GM23338 (cell line): ENCODE measurements around the gene LRP11.

Experiments used
- CREB1 ChIP-seq: fragments of 250-450 bp; sonication (Bioruptor Pico); IDR thresholded peaks from 2 replicates; pipeline ENCODE4 v1.5.0; 2020; ENCODE audit warnings: low read depth, mild to moderate bottlenecking, moderate library complexity
- EZH2 ChIP-seq: fragments of 200-600 bp; sonication (generic); IDR thresholded peaks from one replicate; pipeline ENCODE4 v1.8.0; 2017; ENCODE audit warnings: antibody characterized with exemption, mild to moderate bottlenecking, low read depth; ENCODE audit not compliant: unreplicated experiment
- NANOG ChIP-seq: IDR thresholded peaks from 2 replicates; pipeline ENCODE4 v1.6.1; 2016; ENCODE audit warnings: antibody characterized with exemption, borderline replicate concordance
- POLR2AphosphoS5 ChIP-seq: IDR thresholded peaks from 2 replicates; pipeline ENCODE4 v1.6.1; 2016; ENCODE audit warnings: antibody characterized with exemption, low read depth
- ZNF114 ChIP-seq: fragments of 250-450 bp; sonication (Bioruptor Pico); IDR thresholded peaks from 2 replicates; pipeline ENCODE4 v1.5.0; 2020; ENCODE audit warnings: mild to moderate bottlenecking, moderate library complexity
- ZNF331 ChIP-seq: fragments of 250-450 bp; sonication (Bioruptor Pico); IDR thresholded peaks from 2 replicates; pipeline ENCODE4 v1.5.0; 2020; ENCODE audit warnings: low read depth, mild to moderate bottlenecking, moderate library complexity
- TF ChIP-seq, protein P1 (sequence below), 2 experiments: fragments of 200-600 bp in 1 of 2; sonication (generic) in 1 of 2; conservative IDR thresholded peaks; 2 replicates each; pipeline versions ENCODE4 v1.5.1 to v1.6.1; 2016 to 2017; ENCODE audit warnings: antibody characterized with exemption in 2 of 2, low read depth in 2 of 2, mild to moderate bottlenecking in 2 of 2, moderate library complexity in 1 of 2
- TF ChIP-seq, protein P2 (sequence below): IDR thresholded peaks from one replicate; pipeline ENCODE4 v1.6.1; 2018; ENCODE audit warnings: antibody characterized with exemption; ENCODE audit not compliant: unreplicated experiment
- TF ChIP-seq, protein P3 (sequence below): IDR thresholded peaks from 2 replicates; pipeline ENCODE4 v1.6.1; 2016; ENCODE audit warnings: antibody characterized with exemption

DNA sequence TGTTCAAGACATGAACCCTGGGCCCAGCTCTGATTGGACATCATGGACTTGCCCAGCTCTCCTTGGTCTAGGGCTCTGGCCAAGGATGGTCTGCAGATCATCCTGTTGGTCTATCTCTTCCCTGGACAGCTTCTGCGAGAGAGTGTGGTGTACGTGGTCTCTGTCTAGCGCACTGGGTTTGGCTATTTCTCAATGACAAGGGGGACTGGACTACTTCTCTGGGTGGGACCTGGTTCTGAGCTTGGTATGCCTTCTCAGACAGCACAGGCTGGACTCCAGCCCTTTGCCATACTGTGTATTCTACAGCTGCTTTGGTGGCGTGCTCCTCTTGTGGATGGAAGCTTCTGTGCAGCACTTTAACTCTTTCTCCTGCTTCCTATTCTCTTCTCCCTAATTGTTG, 42.2 kb upstream of the LRP11 start:
- TF ChIP-seq, protein P1, sequence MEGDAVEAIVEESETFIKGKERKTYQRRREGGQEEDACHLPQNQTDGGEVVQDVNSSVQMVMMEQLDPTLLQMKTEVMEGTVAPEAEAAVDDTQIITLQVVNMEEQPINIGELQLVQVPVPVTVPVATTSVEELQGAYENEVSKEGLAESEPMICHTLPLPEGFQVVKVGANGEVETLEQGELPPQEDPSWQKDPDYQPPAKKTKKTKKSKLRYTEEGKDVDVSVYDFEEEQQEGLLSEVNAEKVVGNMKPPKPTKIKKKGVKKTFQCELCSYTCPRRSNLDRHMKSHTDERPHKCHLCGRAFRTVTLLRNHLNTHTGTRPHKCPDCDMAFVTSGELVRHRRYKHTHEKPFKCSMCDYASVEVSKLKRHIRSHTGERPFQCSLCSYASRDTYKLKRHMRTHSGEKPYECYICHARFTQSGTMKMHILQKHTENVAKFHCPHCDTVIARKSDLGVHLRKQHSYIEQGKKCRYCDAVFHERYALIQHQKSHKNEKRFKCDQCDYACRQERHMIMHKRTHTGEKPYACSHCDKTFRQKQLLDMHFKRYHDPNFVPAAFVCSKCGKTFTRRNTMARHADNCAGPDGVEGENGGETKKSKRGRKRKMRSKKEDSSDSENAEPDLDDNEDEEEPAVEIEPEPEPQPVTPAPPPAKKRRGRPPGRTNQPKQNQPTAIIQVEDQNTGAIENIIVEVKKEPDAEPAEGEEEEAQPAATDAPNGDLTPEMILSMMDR (conservative IDR thresholded peaks at IDR 0.05; ENCODE audit: low read depth in 2 of 2): no peak
- TF ChIP-seq ZNF114 (CRISPR knock-in tag): no peak
- TF ChIP-seq, protein P2, sequence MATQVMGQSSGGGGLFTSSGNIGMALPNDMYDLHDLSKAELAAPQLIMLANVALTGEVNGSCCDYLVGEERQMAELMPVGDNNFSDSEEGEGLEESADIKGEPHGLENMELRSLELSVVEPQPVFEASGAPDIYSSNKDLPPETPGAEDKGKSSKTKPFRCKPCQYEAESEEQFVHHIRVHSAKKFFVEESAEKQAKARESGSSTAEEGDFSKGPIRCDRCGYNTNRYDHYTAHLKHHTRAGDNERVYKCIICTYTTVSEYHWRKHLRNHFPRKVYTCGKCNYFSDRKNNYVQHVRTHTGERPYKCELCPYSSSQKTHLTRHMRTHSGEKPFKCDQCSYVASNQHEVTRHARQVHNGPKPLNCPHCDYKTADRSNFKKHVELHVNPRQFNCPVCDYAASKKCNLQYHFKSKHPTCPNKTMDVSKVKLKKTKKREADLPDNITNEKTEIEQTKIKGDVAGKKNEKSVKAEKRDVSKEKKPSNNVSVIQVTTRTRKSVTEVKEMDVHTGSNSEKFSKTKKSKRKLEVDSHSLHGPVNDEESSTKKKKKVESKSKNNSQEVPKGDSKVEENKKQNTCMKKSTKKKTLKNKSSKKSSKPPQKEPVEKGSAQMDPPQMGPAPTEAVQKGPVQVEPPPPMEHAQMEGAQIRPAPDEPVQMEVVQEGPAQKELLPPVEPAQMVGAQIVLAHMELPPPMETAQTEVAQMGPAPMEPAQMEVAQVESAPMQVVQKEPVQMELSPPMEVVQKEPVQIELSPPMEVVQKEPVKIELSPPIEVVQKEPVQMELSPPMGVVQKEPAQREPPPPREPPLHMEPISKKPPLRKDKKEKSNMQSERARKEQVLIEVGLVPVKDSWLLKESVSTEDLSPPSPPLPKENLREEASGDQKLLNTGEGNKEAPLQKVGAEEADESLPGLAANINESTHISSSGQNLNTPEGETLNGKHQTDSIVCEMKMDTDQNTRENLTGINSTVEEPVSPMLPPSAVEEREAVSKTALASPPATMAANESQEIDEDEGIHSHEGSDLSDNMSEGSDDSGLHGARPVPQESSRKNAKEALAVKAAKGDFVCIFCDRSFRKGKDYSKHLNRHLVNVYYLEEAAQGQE: no peak
- no peak for TF ChIP-seq CREB1 (CRISPR knock-in tag)
- TF ChIP-seq EZH2: no peak
- TF ChIP-seq ZNF331 (CRISPR knock-in tag): no peak
- TF ChIP-seq POLR2AphosphoS5: no peak
- TF ChIP-seq, protein P3, sequence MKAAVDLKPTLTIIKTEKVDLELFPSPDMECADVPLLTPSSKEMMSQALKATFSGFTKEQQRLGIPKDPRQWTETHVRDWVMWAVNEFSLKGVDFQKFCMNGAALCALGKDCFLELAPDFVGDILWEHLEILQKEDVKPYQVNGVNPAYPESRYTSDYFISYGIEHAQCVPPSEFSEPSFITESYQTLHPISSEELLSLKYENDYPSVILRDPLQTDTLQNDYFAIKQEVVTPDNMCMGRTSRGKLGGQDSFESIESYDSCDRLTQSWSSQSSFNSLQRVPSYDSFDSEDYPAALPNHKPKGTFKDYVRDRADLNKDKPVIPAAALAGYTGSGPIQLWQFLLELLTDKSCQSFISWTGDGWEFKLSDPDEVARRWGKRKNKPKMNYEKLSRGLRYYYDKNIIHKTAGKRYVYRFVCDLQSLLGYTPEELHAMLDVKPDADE: no peak
- no peak for TF ChIP-seq NANOG
